ENCODE results near the gene MRPS27. TPM values are rescaled to one million over a fixed set of nuclear protein-coding genes. Genes with fewer than 3 reads are reported as not detected.
A peak's percentile ranks its signal among the peaks of the same experiment; 100 is the strongest.

The MRPS27 gene
- total RNA-seq, 4 donors from 2014 or later: 48.6 to 57.9 (median 55.1) TPM

DNA sequence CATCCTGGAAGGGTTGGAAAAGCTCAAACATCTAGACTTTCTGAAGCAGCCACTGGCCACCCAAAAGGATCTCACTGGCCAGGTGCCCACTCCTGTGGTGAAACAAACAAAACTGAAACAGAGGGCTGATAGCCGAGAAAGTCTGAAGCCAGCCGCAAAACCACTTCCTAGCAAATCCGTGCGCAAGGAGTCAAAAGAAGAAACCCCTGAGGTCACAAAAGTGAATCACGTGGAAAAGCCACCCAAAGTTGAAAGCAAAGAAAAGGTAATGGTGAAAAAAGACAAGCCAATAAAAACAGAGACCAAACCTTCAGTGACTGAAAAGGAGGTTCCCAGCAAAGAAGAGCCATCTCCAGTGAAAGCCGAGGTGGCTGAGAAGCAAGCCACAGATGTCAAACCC is 125.2 kb downstream of the MRPS27 start:
- ATAC-seq: no peak
- 97 to 100% methylated on average over 6 of the region's 6 CpGs for WGBS, 2 donors (ENCODE audit: low coverage in 1 of 2)
- TF ChIP-seq EP300 (IDR thresholded peaks at IDR 0.05) (no peak), POLR2A (IDR thresholded peaks at IDR 0.05) (no peak), POLR2AphosphoS5 (IDR thresholded peaks at IDR 0.05) (no peak)
- TF ChIP-seq, protein P1, sequence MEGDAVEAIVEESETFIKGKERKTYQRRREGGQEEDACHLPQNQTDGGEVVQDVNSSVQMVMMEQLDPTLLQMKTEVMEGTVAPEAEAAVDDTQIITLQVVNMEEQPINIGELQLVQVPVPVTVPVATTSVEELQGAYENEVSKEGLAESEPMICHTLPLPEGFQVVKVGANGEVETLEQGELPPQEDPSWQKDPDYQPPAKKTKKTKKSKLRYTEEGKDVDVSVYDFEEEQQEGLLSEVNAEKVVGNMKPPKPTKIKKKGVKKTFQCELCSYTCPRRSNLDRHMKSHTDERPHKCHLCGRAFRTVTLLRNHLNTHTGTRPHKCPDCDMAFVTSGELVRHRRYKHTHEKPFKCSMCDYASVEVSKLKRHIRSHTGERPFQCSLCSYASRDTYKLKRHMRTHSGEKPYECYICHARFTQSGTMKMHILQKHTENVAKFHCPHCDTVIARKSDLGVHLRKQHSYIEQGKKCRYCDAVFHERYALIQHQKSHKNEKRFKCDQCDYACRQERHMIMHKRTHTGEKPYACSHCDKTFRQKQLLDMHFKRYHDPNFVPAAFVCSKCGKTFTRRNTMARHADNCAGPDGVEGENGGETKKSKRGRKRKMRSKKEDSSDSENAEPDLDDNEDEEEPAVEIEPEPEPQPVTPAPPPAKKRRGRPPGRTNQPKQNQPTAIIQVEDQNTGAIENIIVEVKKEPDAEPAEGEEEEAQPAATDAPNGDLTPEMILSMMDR (IDR thresholded peaks at IDR 0.05): no peak
- Histone ChIP-seq H3K36me3 (peaks cover 0 to 85% of the 10 kb centered on the region in 2 donors), H3K4me1 (peaks cover 0 to 19% (median 0%) of the 10 kb centered on the region in 3 donors), H3K9me3 (no peaks in the 10 kb centered on the region), H3K27ac (no peak overlapping the region), H3K4me3 (no peak overlapping the region), H3K27me3 (no peaks in the 10 kb centered on the region)

DNA sequence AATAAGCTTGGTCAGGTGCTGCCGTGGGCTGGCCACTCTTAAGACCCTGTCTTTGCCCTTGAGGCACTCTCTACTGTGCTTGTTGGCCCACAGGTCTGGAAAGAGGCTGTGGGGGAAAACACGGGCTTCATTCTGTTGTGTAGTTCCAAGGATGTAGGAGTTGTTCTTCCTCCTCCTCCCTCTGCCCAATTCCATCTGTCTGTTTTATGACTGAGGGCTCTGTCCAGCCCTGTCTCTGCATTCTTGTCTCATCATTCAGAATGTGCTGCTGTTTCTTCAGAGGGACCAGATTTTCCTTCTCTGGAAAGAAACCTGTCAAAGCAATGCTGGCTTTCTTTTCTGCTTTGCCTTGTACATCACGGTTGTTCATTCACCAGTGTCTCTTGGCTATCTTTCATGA is 128.6 kb downstream of the MRPS27 start:
- Histone ChIP-seq H3K27me3 (no peaks in the 10 kb centered on the region), H3K4me1 (peaks cover 2 to 44% (median 5%) of the 10 kb centered on the region in 3 donors), H3K4me3 (no peak overlapping the region), H3K27ac (peak overlapping the region in 1 of 4 donors; percentile 1), H3K36me3 (peaks cover 0 to 81% of the 10 kb centered on the region in 2 donors), H3K9me3 (no peaks in the 10 kb centered on the region)
- WGBS, 2 donors (ENCODE audit: low coverage in 1 of 2): 60 to 70% methylated on average over 1 to 3 of the region's 3 CpGs
- no peak for ATAC-seq
- TF ChIP-seq, protein P1 (IDR thresholded peaks at IDR 0.05): no peak
- TF ChIP-seq EP300 (IDR thresholded peaks at IDR 0.05): no peak
- no peak for TF ChIP-seq POLR2AphosphoS5 (IDR thresholded peaks at IDR 0.05)
- no peak for TF ChIP-seq POLR2A (IDR thresholded peaks at IDR 0.05)

DNA sequence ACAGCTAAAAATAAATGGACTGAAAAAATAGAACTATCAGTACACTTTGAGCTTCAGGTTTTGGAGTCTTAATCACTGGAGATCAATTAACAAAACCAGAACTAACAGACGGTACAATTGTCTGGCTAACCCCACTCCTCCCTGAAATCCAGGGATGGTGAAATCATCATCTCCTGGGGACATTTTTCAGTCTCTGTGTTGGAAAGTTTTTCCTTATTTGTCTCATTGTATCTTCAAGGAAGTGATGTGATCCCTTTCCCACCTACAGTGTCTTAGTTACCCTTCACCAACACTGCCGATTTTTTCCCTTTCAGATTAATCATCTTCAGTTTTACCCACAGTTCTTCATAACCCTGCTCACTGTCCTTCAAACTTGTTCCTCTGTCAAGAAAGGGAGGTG is 130.9 kb downstream of the MRPS27 start:
- H3K4me1 ChIP-seq: peaks cover 2 to 67% (median 12%) of the 10 kb centered on the region in 3 donors

DNA sequence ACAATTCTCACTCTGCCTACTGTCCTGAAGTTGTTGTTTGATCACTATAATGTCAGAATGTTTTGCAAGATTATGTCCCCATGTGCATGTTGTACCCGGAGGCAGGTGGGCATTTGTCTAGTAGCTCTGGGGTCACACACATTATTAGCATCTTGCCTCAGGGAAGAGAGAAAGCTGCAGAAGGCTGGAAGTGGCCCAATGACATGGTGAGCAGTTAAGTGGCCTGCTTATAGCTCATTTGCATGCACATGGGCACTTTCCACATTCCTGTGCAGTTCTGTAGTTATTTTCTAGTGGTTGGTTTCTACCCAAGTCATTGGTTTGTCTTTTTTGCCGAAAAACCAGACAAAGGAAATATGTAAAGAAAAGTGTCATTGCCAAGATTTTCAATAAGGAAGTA is 131.9 kb downstream of the MRPS27 start:
- Histone ChIP-seq H3K27ac (peak overlapping the region in 1 of 4 donors; percentile 44), H3K9me3 (no peaks in the 10 kb centered on the region), H3K4me3 (no peak overlapping the region), H3K27me3 (no peaks in the 10 kb centered on the region), H3K4me1 (peaks cover 2 to 73% (median 12%) of the 10 kb centered on the region in 3 donors), H3K36me3 (peaks cover 0 to 72% of the 10 kb centered on the region in 2 donors)
- TF ChIP-seq, protein P1 (IDR thresholded peaks at IDR 0.05): no peak
- TF ChIP-seq POLR2AphosphoS5 (IDR thresholded peaks at IDR 0.05) (no peak), EP300 (IDR thresholded peaks at IDR 0.05) (no peak), POLR2A (IDR thresholded peaks at IDR 0.05) (no peak)
- WGBS, 2 donors (ENCODE audit: low coverage in 1 of 2): 92% methylated on average over 2 of the region's 2 CpGs; no CpG with 5 or more reads in 1 of the 2 donors
- ATAC-seq: no peak

More for the DNA sequence above, 130.9 kb downstream of the MRPS27 start:
- Histone ChIP-seq H3K4me3 (no peak overlapping the region), H3K36me3 (peaks cover 0 to 72% of the 10 kb centered on the region in 2 donors), H3K27me3 (no peaks in the 10 kb centered on the region), H3K9me3 (no peaks in the 10 kb centered on the region), H3K27ac (no peak overlapping the region)
- WGBS, 2 donors (ENCODE audit: low coverage in 1 of 2): 81 to 100% methylated on average over 1 to 2 of the region's 2 CpGs
- ATAC-seq: no peak
- no peak for TF ChIP-seq POLR2A (IDR thresholded peaks at IDR 0.05)
- TF ChIP-seq EP300 (IDR thresholded peaks at IDR 0.05): no peak
- TF ChIP-seq POLR2AphosphoS5 (IDR thresholded peaks at IDR 0.05): no peak

DNA sequence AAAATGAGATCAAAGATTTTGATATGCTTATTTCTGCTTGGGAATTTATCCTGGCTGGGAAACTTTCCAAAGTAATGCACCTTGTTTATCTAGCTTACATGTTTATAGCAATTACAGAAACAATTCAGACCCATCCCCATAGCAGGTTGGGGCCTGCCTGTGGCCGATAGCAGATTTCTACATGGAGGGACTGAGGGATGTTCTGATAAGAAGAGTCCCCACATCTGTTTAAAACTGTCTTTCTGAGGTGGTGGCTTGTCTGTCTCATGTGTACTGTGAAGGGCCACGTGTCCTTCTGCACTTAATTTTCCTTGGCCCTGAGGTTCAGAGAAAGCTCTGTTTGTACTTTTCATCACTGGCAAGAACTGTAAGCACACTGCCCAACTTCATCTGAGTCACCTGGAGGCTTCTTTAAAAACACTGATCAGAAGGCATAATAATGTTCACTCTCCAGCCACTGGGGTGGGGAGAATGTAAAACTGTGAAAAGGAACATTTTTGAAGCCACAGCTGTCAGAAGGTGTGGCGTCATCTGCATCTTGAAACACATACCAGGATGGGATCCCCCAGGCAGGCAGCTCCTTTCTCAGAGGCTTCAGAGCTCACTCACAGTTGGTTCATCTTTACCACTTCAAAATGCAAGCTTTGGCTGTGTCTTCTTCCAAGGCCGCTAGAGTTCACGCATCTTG is 132.5 kb downstream of the MRPS27 start:
- TF ChIP-seq POLR2AphosphoS5 (IDR thresholded peaks at IDR 0.05) (no peak), EP300 (IDR thresholded peaks at IDR 0.05) (no peak), POLR2A (IDR thresholded peaks at IDR 0.05) (no peak)
- TF ChIP-seq, protein P1 (IDR thresholded peaks at IDR 0.05): no peak

More for the DNA sequence above, 132.5 kb downstream of the MRPS27 start:
- Histone ChIP-seq H3K9me3 (no peaks in the 10 kb centered on the region), H3K27me3 (no peaks in the 10 kb centered on the region), H3K4me3 (no peak overlapping the region), H3K4me1 (peaks cover 2 to 73% (median 12%) of the 10 kb centered on the region in 3 donors), H3K27ac (peak overlapping the region in 3 of 4 donors; percentile 25 to 44 (median 26)), H3K36me3 (peaks cover 0 to 68% of the 10 kb centered on the region in 2 donors)
- no peak for ATAC-seq
- WGBS, 2 donors (ENCODE audit: low coverage in 1 of 2): 79 to 90% methylated on average over 4 of the region's 5 CpGs
